Activated CD8-positive, alpha-beta memory T cell treated with anti-CD3 and anti-CD28 coated beads, Interleukin-2, amount 50 U/mL, for 1 hour (primary cell): ENCODE measurements around the gene ZFR.
"Not testable (repeated sequence)": the region's sequence is repeated elsewhere in the genome, so short reads cannot be mapped to it uniquely, and the experiment has no call there.

ENCODE experiments used
- DNase-seq: peaks from one replicate; pipeline ENCODE4 v3.0.0-alpha.2; 2020; ENCODE audit errors: extremely low read depth

ZFR gene

GRCh38 chr5:32360906-32361305 lies 83.6 kb downstream of the ZFR start:
- no peak for DNase-seq

DNA sequence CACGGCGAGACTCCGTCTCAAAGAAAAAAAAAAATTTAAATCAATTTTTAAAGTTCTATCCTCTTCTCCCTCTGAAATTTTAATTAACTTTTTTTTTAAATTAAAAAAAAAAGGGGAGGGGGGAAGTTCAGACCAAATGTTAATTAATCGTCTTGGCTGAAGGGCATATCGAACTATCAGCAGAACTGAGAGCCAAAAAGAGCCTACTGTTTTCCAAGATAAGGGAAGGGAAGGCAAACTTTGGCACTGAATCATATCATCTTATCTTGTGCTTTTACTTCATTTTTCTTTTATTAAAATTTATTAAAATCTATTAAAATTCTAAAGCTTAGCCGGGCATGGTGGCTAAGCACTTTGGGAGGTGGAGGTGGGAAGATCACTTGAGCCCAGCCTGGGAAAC lies 85.9 kb downstream of the ZFR start:
- no peak for DNase-seq

DNA sequence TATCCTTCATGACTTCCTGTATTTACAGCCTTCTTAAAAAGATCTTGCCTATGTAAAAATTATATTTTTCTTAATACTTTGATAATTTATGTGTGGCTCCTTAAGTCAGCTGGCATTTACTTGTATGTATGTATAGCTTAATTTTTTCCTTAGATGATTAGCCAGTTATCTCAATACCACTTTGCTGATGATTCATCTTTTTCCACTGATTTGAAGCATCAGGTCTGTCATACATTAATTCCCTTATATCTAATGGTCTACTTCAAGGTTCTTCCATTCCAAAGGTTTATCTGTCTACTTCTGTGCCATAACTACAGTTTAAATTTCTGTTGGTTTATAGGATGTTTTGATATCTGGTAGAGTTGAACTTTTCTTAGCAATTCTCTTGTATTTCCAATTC lies 86.9 kb downstream of the ZFR start:
- DNase-seq = no peak

DNA sequence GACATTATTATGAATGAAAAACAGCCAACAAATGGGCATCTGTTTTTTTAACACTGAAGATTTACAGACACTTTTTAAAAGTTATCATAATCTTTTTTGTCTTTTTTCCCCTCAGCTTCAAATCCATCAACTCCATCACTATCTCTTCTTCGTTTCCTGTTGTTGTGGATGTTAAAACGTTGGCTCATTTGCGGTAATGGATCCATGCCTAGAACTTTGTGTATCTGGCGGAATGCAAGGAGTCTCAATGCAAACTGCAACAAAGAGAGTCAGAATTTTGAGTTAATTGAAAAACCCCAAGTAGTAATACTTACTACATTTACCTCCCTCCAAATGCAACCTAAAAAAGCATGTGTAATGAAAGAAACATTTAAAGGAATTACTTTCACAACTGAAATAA lies 88.9 kb downstream of the ZFR start:
- no peak for DNase-seq

GRCh38 chr5:32353420-32353819 lies 91.1 kb downstream of the ZFR start:
- no peak for DNase-seq

GRCh38 chr5:32352685-32353084 lies 91.9 kb downstream of the ZFR start:
- no peak for DNase-seq

DNA sequence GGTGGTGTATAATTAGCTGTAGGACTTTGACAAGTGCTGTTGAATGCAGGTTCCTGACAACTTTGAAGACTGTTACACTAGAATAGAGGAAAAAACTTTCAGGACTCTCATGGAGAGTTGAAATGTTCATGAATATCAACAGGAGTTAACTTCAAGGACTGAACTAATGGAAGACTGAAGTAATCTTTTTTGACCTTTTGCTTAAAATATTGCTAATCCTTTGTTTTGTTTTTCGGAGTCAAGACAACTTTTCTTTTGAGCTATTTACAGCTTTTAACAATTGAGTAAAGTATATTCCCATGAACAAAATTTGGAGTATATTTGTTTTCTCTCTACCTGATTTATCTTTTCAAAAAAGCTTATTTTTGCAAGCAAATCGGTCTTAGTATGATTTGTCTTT lies 97.7 kb downstream of the ZFR start:
- no peak for DNase-seq

DNA sequence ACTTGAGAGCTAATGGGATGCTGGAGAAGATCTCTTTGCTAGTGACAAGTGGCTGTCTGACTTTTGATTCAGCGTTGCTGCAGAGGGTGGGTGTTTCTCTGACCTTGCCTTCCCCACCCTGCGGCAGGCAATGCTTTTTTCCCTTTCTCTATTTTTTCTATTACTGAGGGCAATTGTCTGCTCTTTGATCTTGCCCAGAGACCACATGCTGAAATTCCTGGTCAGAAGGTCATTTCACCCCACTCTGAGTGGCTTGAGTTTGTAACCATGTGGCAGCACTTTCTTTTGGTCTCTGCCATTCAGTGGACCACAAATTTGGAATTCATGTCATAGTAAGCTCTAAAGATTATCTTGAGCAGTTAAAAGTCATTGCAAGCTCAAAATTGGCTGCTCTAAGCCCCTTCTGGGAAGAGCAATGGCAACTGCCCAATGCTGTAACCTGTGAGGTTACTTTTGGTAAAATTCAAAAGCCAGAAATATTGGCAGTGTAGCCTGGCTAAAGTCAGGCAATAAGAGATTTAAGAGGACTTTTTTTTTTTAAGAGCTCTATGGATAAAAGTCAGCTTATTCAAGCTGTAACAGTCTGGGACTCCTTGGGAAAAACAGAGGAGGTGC lies 101.4 kb downstream of the ZFR start:
- DNase-seq = no peak

DNA sequence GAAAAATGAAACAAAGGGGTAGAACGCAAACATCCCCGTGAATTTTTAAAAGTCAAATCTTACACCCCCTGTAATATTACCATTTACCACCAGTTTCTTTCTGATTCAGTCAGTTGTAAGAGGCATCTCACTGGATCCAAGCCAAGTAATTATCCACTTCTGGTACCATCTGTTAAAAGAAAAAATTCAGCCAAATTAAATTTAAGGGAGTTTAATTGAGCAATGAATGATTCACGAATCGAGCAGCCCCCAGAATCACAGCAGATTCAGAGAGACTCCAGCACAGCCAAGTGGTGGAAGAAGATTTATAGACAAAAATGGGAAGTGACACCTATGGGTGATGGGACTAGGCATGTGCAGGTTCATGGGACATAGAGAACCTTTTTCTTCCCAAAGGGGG lies 101.9 kb downstream of the ZFR start:
- DNase-seq = no peak

DNA sequence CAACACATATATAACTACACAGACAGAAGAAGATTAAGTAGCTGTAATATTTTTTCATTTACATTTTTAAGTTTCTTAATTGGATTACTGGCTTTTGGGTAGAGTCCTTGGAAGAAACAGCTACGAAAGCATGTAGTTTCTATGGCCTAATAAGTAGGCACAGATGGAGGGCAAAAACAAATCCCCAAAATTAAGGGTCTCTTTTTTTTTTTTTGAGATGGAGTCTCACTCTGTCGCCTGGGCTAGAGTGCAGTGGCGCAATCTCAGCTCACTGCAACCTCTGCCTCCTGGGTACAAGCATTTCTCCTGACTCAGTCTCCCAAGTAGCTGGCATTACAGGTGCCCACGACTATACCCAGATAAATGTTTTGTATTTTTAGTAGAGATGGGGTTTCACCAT lies 104.7 kb downstream of the ZFR start:
- no peak for DNase-seq

GRCh38 chr5:32339198-32339597 lies 105.3 kb downstream of the ZFR start:
- no peak for DNase-seq

DNA sequence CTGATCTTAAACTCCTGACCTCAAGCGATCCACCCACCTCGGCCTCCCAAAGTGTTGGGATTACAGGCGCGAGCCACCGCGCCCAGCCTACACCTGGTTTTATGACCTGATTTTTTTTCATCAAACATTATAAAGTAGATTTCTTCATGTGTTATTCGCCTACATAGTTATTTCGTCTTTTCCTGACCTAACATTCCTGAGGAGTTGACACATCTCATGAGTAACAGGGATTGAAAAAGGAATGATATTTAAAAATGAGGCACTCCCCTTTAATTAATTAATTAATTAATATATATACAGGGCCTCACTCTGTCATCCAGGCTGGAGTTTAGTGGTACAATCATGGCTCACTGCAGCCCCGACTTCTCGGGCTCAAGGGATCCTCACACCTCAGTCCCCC lies 111.6 kb downstream of the ZFR start:
- DNase-seq = no peak

- DNase-seq = no peak
These were observed 112.2 kb downstream of the ZFR start for GRCh38 chr5:32332361-32332760.

DNA sequence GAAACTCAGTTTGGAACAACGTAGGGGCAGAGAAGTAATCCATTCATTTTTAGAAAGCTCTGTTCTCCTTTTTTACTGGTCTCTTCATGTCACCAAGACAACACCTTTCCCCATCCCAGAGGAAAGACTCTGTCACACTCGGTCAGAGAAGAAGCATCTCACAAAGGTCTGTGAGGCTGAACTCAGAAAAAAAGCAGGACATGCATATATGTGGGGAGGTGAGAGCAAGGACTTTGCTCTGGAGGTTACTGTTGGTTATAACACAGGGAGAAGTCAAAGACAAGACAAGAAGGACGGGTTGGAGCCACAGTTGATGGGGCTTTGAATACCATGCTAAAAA lies 112.6 kb downstream of the ZFR start:
- no peak for DNase-seq

GRCh38 chr5:32331217-32331934 lies 113.2 kb downstream of the ZFR start:
- no peak for DNase-seq

DNA sequence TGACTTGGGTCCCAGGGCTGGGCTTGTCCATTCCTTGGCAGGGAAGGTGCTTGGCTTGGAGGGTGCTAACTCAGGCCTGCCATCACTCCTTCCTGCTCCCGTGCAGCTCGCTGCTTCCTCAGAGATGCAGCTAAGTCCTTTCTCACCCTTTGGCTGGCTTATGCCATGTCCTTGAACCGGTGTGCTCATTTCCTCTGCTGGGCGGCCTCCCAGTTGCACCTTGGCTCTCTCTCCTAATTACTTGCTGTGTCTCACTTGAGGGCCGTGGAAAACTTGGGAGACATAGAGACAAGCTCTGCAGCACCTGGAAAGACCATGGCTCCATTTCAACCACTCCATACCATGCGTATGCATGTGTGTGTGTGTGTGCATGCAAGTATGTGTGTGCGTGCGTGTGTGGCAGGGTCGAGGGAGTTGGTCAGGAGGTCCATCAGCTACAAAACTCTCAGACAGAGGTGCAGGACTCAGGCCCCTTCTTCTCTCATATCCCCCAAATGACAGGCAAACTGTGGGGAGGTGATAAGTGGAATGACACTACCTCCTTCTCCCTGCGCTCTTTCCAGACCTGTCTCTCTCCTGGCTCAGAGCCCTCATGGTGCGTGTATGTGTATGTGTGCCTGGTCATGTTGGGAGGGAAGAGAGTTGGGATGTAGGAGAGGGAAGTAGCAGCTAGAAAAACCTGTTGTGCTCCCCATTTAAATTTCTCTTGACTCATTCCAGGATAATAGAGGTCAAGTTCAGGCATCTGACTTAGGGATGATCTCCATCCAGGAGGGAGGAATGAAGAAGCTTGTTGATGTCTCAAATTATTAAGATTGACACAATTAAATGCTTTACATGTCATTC lies 114.2 kb downstream of the ZFR start:
- no peak for DNase-seq

- no peak for DNase-seq
These were observed 115.1 kb downstream of the ZFR start for GRCh38 chr5:32329395-32329834.

DNA sequence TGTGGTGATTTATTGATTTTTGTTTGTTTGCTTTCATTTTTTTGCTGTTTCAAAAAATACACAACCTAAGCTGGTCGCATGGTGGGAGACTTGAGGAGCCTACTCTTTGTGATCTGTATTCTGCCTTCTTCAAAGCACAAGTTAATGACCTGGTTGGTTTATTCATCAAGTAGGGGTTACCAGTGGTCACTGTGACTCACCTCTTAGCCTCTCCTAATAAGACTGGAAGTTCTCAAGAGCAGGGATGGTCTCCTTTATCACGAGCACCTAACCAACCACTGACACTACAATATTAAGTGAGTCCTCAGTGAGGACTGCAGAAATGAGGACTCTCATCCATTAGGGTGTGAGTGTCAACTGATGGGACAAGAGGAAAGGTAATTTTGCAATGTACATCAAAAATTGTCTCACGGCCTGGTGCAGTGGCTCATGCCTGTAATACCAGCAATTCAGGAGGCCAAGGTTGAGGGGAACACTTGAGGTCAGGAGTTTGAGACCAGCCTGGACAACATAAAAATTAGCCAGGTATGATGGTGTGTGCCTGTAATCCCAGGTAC lies 118.2 kb downstream of the ZFR start:
- no peak for DNase-seq

DNA sequence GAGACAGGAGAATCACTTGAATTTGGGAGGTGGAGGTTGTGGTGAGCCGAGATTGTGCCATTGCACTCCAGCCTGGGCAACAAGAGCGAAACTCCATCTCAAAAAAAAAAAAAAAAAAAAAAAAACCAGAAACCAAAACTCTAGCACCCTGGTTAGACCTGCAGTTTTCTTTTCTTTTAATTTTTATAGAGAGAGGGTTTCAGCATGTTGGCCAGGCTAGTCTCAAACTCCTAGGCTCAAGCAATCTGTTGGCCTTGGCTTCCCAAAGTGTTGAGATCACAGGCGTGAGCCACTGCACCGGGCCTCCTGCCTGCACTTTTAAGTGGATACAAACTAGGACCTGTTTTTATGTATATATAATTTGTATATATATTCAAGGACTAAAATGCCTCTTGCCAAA lies 118.9 kb downstream of the ZFR start:
- DNase-seq = no peak

- no peak for DNase-seq
These were observed 119.5 kb downstream of the ZFR start for GRCh38 chr5:32325062-32325461.

DNA sequence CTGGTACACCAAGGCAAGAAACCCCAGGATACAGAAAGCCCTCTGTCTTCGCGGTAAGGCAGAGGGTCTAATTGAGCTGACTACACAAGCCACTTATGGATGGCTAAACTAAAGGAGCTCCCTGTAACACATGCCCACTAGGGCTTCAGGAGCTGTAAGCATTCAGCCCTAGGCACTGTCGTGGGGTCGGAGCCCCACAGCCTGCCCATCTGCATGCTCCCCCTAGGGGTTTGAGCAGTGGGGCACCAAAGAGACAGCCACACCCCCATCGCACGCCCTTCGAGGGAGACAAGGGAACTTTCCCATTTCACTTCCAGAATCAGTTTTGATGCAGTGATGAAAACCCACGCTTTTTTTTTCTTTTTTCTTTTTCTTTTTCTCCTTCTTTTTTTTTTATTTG lies 120.8 kb downstream of the ZFR start:
- DNase-seq = no peak

DNA sequence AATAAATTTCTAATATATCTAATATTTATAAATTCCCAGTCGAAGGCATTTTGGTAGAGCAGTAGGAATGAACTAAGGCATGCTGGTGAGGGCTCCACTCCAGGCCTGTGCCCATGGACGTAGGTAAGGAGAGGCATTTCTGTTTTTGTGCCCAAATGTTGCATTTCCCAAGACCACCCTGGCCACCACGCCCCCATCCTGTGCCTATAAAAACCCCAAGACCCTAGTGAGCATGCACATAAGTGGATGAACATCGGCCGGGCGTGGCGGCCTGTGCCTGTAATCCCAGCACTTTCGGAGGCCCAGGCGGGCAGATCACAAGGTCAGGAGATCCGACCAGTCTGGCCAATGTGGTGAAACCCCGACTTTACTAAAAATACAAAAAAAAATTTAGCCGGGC lies 121.7 kb downstream of the ZFR start:
- no peak for DNase-seq

- DNase-seq = not testable (repeated sequence)
These were observed 122.8 kb downstream of the ZFR start for GRCh38 chr5:32321787-32322186.
